ENCODE results near the gene TAGAP.
A peak's percentile ranks its signal among the peaks of the same experiment; 100 is the strongest.

Gene TAGAP

DNA sequence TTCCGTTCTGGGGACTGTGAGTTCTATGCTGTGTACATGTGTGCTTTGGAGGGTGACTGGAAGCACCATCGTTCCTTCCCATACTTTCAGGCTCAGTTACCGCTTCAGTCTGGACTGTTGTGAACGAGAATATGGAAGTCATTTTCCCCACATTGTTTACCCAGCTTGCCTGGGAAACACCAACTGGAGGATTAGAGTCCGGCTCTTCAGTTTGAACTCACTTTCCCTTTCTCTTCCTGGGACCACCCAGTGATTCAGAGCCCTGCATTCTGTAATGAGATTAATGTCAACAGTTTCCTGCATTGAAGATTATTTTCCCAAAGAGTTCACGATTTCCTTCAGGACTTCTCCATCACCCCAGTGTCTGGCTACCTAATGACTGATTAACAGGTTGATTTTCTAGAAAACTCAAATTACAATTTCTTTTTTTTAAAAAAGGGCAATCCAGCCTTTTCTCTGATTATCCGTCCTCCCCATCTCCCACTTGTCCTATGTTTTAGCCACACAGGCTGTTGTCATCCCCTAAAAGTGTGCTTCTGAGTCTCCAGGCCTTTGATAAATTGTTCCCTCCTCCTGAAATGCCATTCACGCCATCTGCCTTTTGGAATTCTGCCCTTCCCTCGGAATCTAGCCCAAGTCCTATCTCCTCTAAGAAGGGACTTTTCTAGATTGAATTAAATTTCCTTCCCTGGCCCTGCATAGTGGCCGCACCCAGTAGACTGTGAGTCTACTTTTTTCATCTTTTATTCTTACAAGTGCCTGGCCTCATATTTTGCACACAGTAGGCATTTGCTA lies 3.3 kb upstream of the TAGAP start:
- Histone ChIP-seq H3K27me3 (ENCODE audit: control insufficient read depth in 2 of 2, insufficient read depth in 2 of 2, low read length in 2 of 2) (peaks cover 0 to 2% of the 10 kb centered on the region in 2 donors), H3K9ac (ENCODE audit: low read depth in 1 of 2, low read length in 2 of 2) (no peak overlapping the region), H3K9me3 (ENCODE audit: control insufficient read depth in 2 of 2, low read length in 2 of 2) (no peaks in the 10 kb centered on the region), H3K27ac (ENCODE audit: low read depth in 2 of 2, low read length in 2 of 2) (no peak overlapping the region), H3K4me3 (ENCODE audit: low read length in 2 of 2) (no peak overlapping the region), H3K36me3 (ENCODE audit: control insufficient read depth in 2 of 2, insufficient read depth in 2 of 2, low read length in 2 of 2) (no peaks in the 10 kb centered on the region), H3K4me1 (ENCODE audit: control insufficient read depth in 2 of 2, insufficient read depth in 2 of 2, low read length in 2 of 2) (peaks cover 0 to 2% of the 10 kb centered on the region in 2 donors)

DNA sequence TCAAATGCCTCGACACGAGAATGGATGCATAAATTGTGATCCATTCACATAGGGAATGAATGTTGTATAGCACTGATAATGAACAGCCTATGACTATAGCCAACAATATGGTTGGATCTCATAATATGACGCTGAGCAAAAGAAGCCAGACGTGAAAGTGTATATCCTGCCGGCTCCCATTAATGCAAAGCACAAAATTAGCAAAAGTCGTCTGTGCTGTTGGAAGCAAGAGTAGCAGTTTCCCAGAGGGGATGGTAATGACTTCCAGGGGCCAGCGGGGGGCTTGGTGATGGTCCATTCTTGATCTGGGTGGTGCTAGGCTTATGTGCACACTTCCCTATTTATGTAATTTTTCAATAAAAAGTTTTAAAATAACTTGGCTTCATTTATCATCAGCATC lies 1.0 kb upstream of the TAGAP start:
- no peak overlapping the region for H3K4me3 ChIP-seq (ENCODE audit: low read length in 2 of 2)
- no peak overlapping the region for H3K9ac ChIP-seq (ENCODE audit: low read depth in 1 of 2, low read length in 2 of 2)
- no peaks in the 10 kb centered on the region for H3K9me3 ChIP-seq (ENCODE audit: control insufficient read depth in 2 of 2, low read length in 2 of 2)
- peaks cover 5 to 10% of the 10 kb centered on the region in 2 donors for H3K4me1 ChIP-seq (ENCODE audit: control insufficient read depth in 2 of 2, insufficient read depth in 2 of 2, low read length in 2 of 2)
- H3K27ac ChIP-seq (ENCODE audit: low read depth in 2 of 2, low read length in 2 of 2), result no peak overlapping the region
- no peaks in the 10 kb centered on the region for H3K36me3 ChIP-seq (ENCODE audit: control insufficient read depth in 2 of 2, insufficient read depth in 2 of 2, low read length in 2 of 2)
- no peaks in the 10 kb centered on the region for H3K27me3 ChIP-seq (ENCODE audit: control insufficient read depth in 2 of 2, insufficient read depth in 2 of 2, low read length in 2 of 2)

DNA sequence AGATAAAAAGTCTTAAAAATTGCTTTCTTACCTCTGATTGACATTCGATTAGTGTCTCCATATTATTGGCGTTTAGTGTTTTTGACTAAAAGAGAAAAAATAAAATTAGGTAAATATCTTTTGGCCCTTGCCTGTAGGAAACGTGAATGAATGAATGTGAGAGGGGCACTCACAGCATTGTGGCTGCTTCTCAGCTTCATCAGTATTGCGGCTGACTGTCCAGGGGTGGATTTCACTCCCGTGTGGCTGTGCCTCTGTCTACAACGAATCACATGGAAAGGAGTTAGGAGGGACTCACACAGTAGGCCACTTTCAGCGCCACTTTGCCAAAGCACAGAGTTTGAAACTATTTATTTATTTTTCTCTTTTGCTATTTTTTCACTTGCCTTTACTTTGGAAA lies 844 bp downstream of the TAGAP start:
- Histone ChIP-seq H3K27ac (ENCODE audit: low read depth in 2 of 2, low read length in 2 of 2) (peak overlapping the region; percentile 53 to 77), H3K9ac (ENCODE audit: low read depth in 1 of 2, low read length in 2 of 2) (peak overlapping the region in 1 of 2 donors; percentile 74), H3K36me3 (ENCODE audit: control insufficient read depth in 2 of 2, insufficient read depth in 2 of 2, low read length in 2 of 2) (no peaks in the 10 kb centered on the region), H3K4me1 (ENCODE audit: control insufficient read depth in 2 of 2, insufficient read depth in 2 of 2, low read length in 2 of 2) (peaks cover 5 to 10% of the 10 kb centered on the region in 2 donors), H3K9me3 (ENCODE audit: control insufficient read depth in 2 of 2, low read length in 2 of 2) (no peaks in the 10 kb centered on the region), H3K27me3 (ENCODE audit: control insufficient read depth in 2 of 2, insufficient read depth in 2 of 2, low read length in 2 of 2) (no peaks in the 10 kb centered on the region), H3K4me3 (ENCODE audit: low read length in 2 of 2) (peak overlapping the region; percentile 42 to 78)

DNA sequence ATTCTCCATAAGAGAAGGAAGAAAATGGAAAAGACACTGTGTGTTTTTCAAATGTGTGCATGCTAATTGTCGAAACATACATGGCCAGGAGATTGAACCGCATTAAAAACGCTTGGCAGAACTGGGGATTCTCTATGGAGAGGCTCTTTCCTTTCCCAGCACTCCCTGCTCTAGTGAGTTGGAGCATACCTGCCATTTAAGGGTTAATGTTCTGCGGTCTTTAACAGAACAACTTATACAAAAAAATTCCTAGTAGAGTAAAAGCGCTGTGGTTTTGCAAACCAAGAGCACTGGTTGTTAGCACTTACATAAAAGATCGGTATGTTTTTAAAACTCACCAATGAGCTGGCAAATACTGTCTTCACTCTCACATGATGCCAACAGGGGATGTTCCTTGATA lies 1.5 kb downstream of the TAGAP start:
- Histone ChIP-seq H3K27ac (ENCODE audit: low read depth in 2 of 2, low read length in 2 of 2) (peak overlapping the region; percentile 31 to 77), H3K27me3 (ENCODE audit: control insufficient read depth in 2 of 2, insufficient read depth in 2 of 2, low read length in 2 of 2) (no peaks in the 10 kb centered on the region), H3K36me3 (ENCODE audit: control insufficient read depth in 2 of 2, insufficient read depth in 2 of 2, low read length in 2 of 2) (no peaks in the 10 kb centered on the region), H3K9ac (ENCODE audit: low read depth in 1 of 2, low read length in 2 of 2) (peak overlapping the region; percentile 22 to 61), H3K4me1 (ENCODE audit: control insufficient read depth in 2 of 2, insufficient read depth in 2 of 2, low read length in 2 of 2) (peaks cover 5 to 10% of the 10 kb centered on the region in 2 donors), H3K9me3 (ENCODE audit: control insufficient read depth in 2 of 2, low read length in 2 of 2) (no peaks in the 10 kb centered on the region), H3K4me3 (ENCODE audit: low read length in 2 of 2) (peak overlapping the region; percentile 20 to 78)

DNA sequence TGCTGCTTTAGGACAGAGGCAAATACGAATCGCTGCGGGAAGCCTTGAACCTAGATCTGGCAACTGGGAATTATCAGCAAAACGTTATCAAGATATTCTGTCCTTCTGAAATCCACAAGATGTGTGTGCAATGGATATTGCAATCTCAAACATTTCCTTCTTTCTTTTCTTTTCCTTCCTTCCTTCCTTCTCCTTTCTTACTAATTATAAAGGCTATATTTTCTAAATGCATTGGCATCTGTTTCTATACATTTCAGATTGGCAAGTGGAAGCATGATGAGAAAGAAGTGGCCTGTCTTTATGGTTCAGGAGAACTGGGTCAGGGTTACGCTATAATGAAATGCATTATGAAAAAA lies 2.0 kb downstream of the TAGAP start:
- Histone ChIP-seq H3K27ac (ENCODE audit: low read depth in 2 of 2, low read length in 2 of 2) (peak overlapping the region; percentile 24 to 77), H3K4me3 (ENCODE audit: low read length in 2 of 2) (peak overlapping the region; percentile 20 to 78), H3K36me3 (ENCODE audit: control insufficient read depth in 2 of 2, insufficient read depth in 2 of 2, low read length in 2 of 2) (no peaks in the 10 kb centered on the region), H3K27me3 (ENCODE audit: control insufficient read depth in 2 of 2, insufficient read depth in 2 of 2, low read length in 2 of 2) (no peaks in the 10 kb centered on the region), H3K9ac (ENCODE audit: low read depth in 1 of 2, low read length in 2 of 2) (peak overlapping the region; percentile 22 to 61), H3K4me1 (ENCODE audit: control insufficient read depth in 2 of 2, insufficient read depth in 2 of 2, low read length in 2 of 2) (peaks cover 5 to 10% of the 10 kb centered on the region in 2 donors), H3K9me3 (ENCODE audit: control insufficient read depth in 2 of 2, low read length in 2 of 2) (no peaks in the 10 kb centered on the region)

DNA sequence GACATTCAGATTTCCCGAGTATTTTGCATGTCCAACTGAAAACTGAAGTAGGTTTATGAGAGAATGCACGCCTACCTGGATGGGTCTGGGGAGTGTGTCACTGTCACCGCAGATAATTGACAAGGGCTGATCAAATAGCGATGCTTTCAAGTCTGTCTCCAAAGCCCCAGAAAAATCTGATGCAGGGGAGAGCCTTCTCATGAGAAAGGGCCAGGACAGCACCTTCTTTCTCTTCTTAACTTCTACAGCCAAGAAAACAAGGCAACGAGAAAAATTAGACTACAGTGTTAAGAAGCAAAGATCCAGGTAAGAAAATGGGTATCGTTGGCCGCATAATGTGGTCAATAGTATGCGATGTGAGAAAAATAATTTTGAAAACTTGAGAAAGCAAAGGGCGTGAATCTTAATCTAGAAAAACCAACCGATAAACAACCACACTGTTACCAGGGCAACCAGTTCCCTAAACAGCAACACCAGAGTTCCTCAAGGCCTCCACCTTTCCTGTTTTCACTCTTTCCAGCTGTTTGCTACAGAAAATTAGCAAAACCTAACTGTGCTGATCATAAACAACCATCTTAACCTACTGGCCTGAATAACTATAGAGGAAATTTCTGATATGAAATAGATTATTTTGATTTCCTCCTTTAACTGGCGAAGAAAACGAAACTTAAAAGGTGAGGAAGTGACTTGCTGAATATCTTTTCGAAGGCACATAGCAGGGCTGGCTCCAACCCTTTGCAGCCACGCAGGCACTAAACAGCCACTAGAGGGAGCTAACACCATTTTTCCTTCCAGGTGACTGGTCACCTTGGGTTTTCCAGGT lies 2.6 kb downstream of the TAGAP start:
- H3K27me3 ChIP-seq (ENCODE audit: control insufficient read depth in 2 of 2, insufficient read depth in 2 of 2, low read length in 2 of 2), result no peaks in the 10 kb centered on the region
- H3K4me1 ChIP-seq (ENCODE audit: control insufficient read depth in 2 of 2, insufficient read depth in 2 of 2, low read length in 2 of 2), result peaks cover 5 to 10% of the 10 kb centered on the region in 2 donors
- H3K9me3 ChIP-seq (ENCODE audit: control insufficient read depth in 2 of 2, low read length in 2 of 2), result no peaks in the 10 kb centered on the region
- peak overlapping the region; percentile 50 to 66 for H3K9ac ChIP-seq (ENCODE audit: low read depth in 1 of 2, low read length in 2 of 2)
- peak overlapping the region; percentile 24 to 77 for H3K27ac ChIP-seq (ENCODE audit: low read depth in 2 of 2, low read length in 2 of 2)
- peak overlapping the region; percentile 20 to 78 for H3K4me3 ChIP-seq (ENCODE audit: low read length in 2 of 2)
- no peaks in the 10 kb centered on the region for H3K36me3 ChIP-seq (ENCODE audit: control insufficient read depth in 2 of 2, insufficient read depth in 2 of 2, low read length in 2 of 2)

DNA sequence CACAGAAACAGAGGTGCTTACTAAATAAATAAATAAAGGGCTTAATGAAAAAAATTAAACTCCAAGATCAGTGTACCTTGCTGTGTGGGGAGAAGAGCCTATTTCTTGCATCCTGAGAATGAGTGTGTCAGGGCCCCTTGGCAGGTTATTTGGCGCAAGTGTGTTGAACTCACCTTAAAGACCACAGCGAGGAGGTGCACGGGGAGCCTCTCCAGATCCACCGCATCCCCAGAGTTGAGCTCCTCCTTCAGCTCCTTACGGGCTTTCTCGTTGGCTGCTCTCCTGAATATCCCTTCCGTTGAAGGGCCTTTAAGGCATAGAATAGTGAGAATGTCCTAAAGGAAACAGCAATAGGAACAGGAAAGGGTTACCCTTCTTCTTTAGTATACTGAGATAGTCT lies 3.6 kb downstream of the TAGAP start:
- Histone ChIP-seq H3K4me1 (ENCODE audit: control insufficient read depth in 2 of 2, insufficient read depth in 2 of 2, low read length in 2 of 2) (peaks cover 5 to 10% of the 10 kb centered on the region in 2 donors), H3K9ac (ENCODE audit: low read depth in 1 of 2, low read length in 2 of 2) (no peak overlapping the region), H3K27me3 (ENCODE audit: control insufficient read depth in 2 of 2, insufficient read depth in 2 of 2, low read length in 2 of 2) (no peaks in the 10 kb centered on the region), H3K27ac (ENCODE audit: low read depth in 2 of 2, low read length in 2 of 2) (peak overlapping the region in 1 of 2 donors; percentile 74), H3K4me3 (ENCODE audit: low read length in 2 of 2) (no peak overlapping the region), H3K36me3 (ENCODE audit: control insufficient read depth in 2 of 2, insufficient read depth in 2 of 2, low read length in 2 of 2) (peaks cover 0 to 1% of the 10 kb centered on the region in 2 donors), H3K9me3 (ENCODE audit: control insufficient read depth in 2 of 2, low read length in 2 of 2) (no peaks in the 10 kb centered on the region)

DNA sequence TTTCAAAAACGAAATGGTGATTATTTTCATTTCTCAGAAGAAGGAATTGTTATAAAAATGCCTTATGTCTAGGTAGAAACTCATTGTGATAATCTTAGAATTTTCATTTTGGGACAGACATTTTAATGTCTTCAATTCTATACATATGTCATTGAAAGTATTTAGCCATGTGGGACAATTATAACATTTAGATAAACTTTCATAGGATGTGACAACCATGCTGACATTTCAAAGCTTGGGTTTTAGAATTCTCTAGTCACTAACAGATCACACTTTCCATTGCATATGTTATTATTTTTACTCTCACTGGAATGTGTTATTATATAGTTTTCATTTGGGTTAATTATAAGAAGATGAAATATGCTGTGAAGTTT lies 4.9 kb downstream of the TAGAP start:
- H3K9ac ChIP-seq (ENCODE audit: low read depth in 1 of 2, low read length in 2 of 2), result peak overlapping the region in 1 of 2 donors; percentile 9
- no peaks in the 10 kb centered on the region for H3K9me3 ChIP-seq (ENCODE audit: control insufficient read depth in 2 of 2, low read length in 2 of 2)
- H3K36me3 ChIP-seq (ENCODE audit: control insufficient read depth in 2 of 2, insufficient read depth in 2 of 2, low read length in 2 of 2), result peaks cover 0 to 8% of the 10 kb centered on the region in 2 donors
- H3K4me1 ChIP-seq (ENCODE audit: control insufficient read depth in 2 of 2, insufficient read depth in 2 of 2, low read length in 2 of 2), result peaks cover 5 to 10% of the 10 kb centered on the region in 2 donors
- H3K4me3 ChIP-seq (ENCODE audit: low read length in 2 of 2), result peak overlapping the region in 1 of 2 donors; percentile 31
- H3K27me3 ChIP-seq (ENCODE audit: control insufficient read depth in 2 of 2, insufficient read depth in 2 of 2, low read length in 2 of 2), result no peaks in the 10 kb centered on the region
- H3K27ac ChIP-seq (ENCODE audit: low read depth in 2 of 2, low read length in 2 of 2), result peak overlapping the region; percentile 49 to 74

DNA sequence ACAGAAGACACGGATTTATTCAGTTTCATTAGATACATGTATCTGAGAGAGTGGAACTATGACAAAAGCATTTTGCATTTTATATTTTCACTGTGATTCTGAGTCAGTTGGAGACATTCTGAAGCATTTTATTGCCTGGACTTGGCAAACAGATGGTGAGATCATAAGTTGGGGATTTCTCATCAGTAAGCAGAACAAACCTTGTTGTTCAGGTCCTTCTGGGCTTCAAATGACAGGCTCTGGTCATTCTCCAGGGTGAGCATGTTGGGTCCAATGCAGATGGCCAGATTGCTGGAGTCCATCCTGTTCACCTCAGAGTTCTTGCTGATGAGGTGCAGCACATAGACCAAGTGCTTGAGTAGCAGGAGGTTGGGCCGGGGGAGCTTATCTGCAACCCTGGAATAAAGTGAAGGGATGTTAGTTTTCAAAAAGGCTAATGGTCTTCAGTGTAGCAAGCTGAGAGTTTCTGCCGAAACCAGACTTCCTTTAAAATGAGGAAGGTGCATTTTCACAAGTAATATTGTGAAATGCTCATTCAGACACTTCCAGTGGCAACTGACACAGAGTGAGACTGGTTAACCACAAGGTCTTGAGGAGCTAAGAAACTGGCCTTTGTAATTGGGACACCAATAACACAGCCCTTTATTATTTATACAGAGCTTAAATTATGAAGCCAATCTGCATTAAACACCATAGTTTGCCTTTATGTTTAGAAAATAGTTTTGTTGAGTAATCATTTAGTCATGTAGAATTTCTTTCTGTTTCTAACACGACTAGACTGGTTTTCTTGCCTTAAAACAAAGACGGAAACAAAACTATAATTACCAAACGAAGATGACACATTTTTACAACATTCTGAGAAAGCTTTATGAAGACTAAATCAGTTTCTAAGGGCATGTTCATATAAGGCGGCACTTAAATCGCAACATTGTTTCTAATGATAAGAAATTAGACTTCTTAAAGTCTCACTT lies 5.6 kb downstream of the TAGAP start:
- H3K36me3 ChIP-seq (ENCODE audit: control insufficient read depth in 2 of 2, insufficient read depth in 2 of 2, low read length in 2 of 2), result peaks cover 0 to 8% of the 10 kb centered on the region in 2 donors
- H3K9me3 ChIP-seq (ENCODE audit: control insufficient read depth in 2 of 2, low read length in 2 of 2), result no peaks in the 10 kb centered on the region
- no peaks in the 10 kb centered on the region for H3K27me3 ChIP-seq (ENCODE audit: control insufficient read depth in 2 of 2, insufficient read depth in 2 of 2, low read length in 2 of 2)
- H3K4me3 ChIP-seq (ENCODE audit: low read length in 2 of 2), result peak overlapping the region in 1 of 2 donors; percentile 62
- H3K9ac ChIP-seq (ENCODE audit: low read depth in 1 of 2, low read length in 2 of 2), result peak overlapping the region in 1 of 2 donors; percentile 9
- peaks cover 5 to 10% of the 10 kb centered on the region in 2 donors for H3K4me1 ChIP-seq (ENCODE audit: control insufficient read depth in 2 of 2, insufficient read depth in 2 of 2, low read length in 2 of 2)
- H3K27ac ChIP-seq (ENCODE audit: low read depth in 2 of 2, low read length in 2 of 2), result peak overlapping the region; percentile 49 to 74

All from mucosa of rectum (tissue), 2 donors.